GM23248 (cell line): ENCODE data around the gene EMC9.

ENCODE experiments used
- EZH2 ChIP-seq: fragments of 200-600 bp; sonication (generic); IDR thresholded peaks from 2 replicates; pipeline ENCODE4 v1.6.1; 2018; ENCODE audit warnings: antibody characterized with exemption, mild to moderate bottlenecking; ENCODE audit not compliant: insufficient read depth, poor library complexity, severe bottlenecking
- EZH2phosphoT487 ChIP-seq: fragments of 200-600 bp; sonication (generic); IDR thresholded peaks from 2 replicates; pipeline ENCODE4 v1.6.1; 2018; ENCODE audit warnings: antibody characterized with exemption, moderate library complexity, mild to moderate bottlenecking, low read depth; ENCODE audit not compliant: insufficient read depth

DNA sequence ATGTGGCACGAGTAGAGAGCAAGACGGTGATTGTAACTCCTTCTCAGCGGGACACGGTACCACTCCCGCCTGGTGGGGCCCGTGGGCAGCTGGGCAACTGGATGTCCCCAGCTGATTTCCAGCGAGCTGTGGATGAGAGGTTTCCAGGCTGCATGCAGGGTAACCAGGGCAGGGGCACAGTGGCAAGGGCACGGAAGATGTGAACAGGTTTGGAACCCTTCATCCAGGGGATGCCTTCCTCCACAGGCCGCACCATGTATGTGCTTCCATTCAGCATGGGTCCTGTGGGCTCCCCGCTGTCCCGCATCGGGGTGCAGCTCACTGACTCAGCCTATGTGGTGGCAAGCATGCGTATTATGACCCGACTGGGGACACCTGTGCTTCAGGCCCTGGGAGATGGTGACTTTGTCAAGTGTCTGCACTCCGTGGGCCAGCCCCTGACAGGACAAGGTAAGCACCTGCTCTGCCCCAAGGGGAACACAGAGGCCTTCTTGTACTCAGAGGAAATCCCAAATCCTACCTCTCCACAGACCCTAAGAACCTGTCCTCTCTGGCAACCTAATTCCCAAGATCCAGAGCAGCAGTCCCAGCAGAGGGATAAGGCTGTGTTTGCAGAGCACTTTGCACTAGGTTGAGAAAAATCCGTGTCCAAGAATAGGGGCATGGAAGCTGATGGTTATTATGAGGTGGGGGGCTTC is 43.0 kb downstream of the EMC9 start:
- TF ChIP-seq EZH2phosphoT487 (no peak), EZH2 (no peak)
